Activated CD8-positive, alpha-beta T cell treated with anti-CD3 and anti-CD28 coated beads, Interleukin-2, amount 10 ng/mL, durations not matched to agents 7 days and 5 days (primary cell): Measurements from ENCODE around the gene THRB. TPM values are rescaled to one million over a fixed set of nuclear protein-coding genes. Genes with fewer than 3 reads are reported as not detected.

Experiments
- ATAC-seq: fragments of 150-1000 bp; cut with Tn5 transposase; one replicate; pipeline ENCODE4 v1.10.0; 2021; ENCODE audit warnings: moderate library complexity
- CTCF ChIA-PET: fragments of 350-600 bp; sonication (Branson Sonifier 250); formaldehyde crosslinking; loops from one replicate; lab custom pipeline; 2021; ENCODE audit warnings: antibody characterized with exemption; lab: Charles Lee
- POLR2A ChIA-PET: fragments of 350-600 bp; sonication (Branson Sonifier 250); formaldehyde crosslinking; loops from one replicate; lab custom pipeline; 2021; ENCODE audit warnings: antibody characterized with exemption; lab: Charles Lee
- DNase-seq: peaks from one replicate; pipeline ENCODE4 v3.0.0-alpha.2; 2020
- H3K27ac Mint-ChIP-seq: one replicate; pipeline ENCODE4 v1.8.0; 2021; ENCODE audit warnings: mild to moderate bottlenecking, mixed read lengths
- H3K27me3 Mint-ChIP-seq: one replicate; pipeline ENCODE4 v1.8.0; 2021; ENCODE audit warnings: low read depth, mixed read lengths
- H3K36me3 Mint-ChIP-seq: one replicate; pipeline ENCODE4 v1.8.0; 2021; ENCODE audit warnings: low read depth, mixed read lengths
- H3K4me1 Mint-ChIP-seq: one replicate; pipeline ENCODE4 v1.8.0; 2021; ENCODE audit warnings: low read depth, mixed read lengths
- H3K4me3 Mint-ChIP-seq: one replicate; pipeline ENCODE4 v1.8.0; 2021; ENCODE audit warnings: mild to moderate bottlenecking, mixed read lengths
- H3K9me3 Mint-ChIP-seq: one replicate; pipeline ENCODE4 v1.8.0; 2022; ENCODE audit warnings: mixed read lengths; ENCODE audit not compliant: insufficient read depth
- total RNA-seq, 2 experiments: library from RNA; stranded (reverse); gene quantifications; one replicate each; pipeline ENCODE4 v1.2.3, GENCODE V29; 2021

THRB gene
- total RNA-seq, 2 experiments from 2014 or later: not detected

DNA sequence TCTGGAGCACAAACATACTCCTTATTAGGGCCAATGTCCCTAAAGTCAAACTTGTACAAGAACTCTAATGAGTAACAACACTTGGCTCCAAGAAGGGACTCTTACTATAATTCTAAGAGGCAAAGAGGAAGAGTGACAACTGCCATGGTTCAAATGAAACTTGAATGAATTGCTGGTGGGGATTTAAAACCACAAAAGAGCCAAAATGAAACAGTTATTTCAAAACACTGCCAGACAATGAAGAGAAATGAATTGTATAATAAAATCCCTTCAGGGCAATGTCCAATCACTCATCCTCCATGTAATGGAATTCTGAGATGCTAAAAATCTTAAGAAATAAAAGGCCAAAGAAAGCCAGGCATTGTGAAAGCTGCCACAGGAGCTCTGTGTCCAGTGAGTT, 14.2 kb downstream of the THRB start:
- Mint-ChIP-seq H3K27me3 (no peaks in the 10 kb centered on the region), H3K27ac (no peak overlapping the region)

GRCh38 chr3:24479816-24480215, 14.8 kb downstream of the THRB start:
- H3K9me3 Mint-ChIP-seq: no peaks in the 10 kb centered on the region
- H3K4me1 Mint-ChIP-seq: no peaks in the 10 kb centered on the region
- no peak overlapping the region for H3K4me3 Mint-ChIP-seq
- ChIA-PET CTCF (no interaction called here), POLR2A (no interaction called here)
- H3K27me3 Mint-ChIP-seq: no peaks in the 10 kb centered on the region
- no peaks in the 10 kb centered on the region for H3K36me3 Mint-ChIP-seq
- no peak for ATAC-seq
- no peak for DNase-seq
- H3K27ac Mint-ChIP-seq: no peak overlapping the region

More for the DNA sequence above, 14.2 kb downstream of the THRB start:
- Mint-ChIP-seq H3K9me3 (no peaks in the 10 kb centered on the region), H3K36me3 (no peaks in the 10 kb centered on the region), H3K4me1 (no peaks in the 10 kb centered on the region), H3K4me3 (no peak overlapping the region)
- ATAC-seq: no peak
- POLR2A ChIA-PET: no interaction called here
- CTCF ChIA-PET: no interaction called here
- DNase-seq: no peak

DNA sequence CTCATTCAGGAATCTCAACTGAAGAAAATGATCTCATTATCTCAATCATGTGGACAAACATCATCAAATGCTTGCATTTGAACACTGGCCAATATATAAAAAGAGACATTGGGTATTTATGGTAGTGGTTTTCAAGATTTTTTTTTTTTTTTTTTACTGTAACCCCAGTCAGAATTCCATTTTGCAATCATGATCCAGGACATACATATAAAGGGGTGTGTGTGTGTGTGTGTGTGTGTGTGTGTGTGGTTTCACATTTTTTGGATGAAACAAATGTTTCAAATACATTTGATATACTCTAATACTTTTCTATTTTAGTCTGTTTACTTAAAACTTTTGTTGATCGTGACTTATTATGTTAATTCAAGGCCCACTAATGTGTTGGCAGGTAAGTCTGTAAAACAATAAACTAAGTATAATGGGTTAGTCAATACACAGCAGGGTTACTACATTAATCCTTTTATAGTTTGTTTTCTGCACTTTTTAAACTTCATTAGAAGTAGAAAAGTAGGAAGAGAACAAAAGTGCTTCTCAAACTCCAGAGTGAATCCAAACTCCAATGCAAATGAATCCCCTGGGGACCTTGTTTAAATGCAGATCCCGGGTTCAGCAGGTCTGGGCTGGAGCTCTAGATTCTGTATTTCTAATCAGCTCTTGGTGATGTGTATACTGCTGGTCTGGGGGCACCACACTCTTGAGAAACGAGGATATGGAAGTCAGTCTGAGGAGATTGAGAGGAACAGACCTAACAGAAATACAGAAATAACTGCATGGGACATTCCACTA, 17.6 kb downstream of the THRB start:
- CTCF ChIA-PET: no interaction called here

DNA sequence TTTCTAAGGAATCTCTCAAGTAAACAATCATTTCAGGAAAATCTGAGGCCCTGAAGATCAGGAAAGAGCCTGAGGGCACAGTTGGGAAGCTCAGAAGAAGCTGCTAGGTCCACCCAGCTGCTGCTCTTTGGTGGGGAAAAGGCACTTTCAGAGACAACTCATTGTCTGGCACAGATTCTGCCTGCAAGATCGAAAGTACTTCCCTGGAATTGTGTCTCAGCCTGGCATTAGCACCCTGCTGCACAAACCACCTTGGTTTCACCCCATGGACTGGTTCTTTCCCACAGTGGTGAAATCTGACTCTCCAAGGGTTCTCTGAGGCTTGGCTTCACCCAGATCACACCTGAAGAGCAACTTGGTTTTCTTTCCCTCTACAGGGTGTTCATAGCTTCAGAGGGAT, 18.7 kb downstream of the THRB start:
- Mint-ChIP-seq H3K27ac (no peak overlapping the region), H3K4me3 (no peak overlapping the region), H3K27me3 (no peaks in the 10 kb centered on the region), H3K4me1 (no peaks in the 10 kb centered on the region), H3K36me3 (no peaks in the 10 kb centered on the region), H3K9me3 (no peaks in the 10 kb centered on the region)
- DNase-seq (no peak), ATAC-seq (no peak)
- CTCF ChIA-PET: no interaction called here
- POLR2A ChIA-PET: no interaction called here

More for the DNA sequence above, 17.6 kb downstream of the THRB start:
- H3K36me3 Mint-ChIP-seq: no peaks in the 10 kb centered on the region
- H3K27ac Mint-ChIP-seq: no peak overlapping the region
- H3K4me1 Mint-ChIP-seq: no peaks in the 10 kb centered on the region
- ATAC-seq: no peak
- H3K4me3 Mint-ChIP-seq: no peak overlapping the region
- H3K9me3 Mint-ChIP-seq: no peaks in the 10 kb centered on the region
- DNase-seq: no peak
- H3K27me3 Mint-ChIP-seq: no peaks in the 10 kb centered on the region
- POLR2A ChIA-PET: no interaction called here

DNA sequence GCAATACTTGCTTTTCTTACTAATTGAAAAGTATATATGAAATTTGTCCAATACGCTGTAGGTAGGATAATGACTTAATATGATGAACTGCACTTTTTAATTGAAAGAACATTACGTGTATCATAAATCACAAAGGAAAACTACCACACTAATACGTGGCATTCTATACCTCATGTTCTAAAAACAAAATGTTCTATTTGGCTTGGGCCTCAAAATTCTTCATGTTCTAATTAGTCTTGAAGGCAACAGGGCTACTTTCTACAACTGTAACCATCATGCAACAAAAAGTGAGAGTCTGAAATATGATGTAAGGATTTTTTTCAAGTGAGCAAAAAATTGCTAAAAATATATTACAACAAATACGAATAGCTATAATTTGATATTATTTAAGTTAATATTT, 19.8 kb downstream of the THRB start:
- ChIA-PET CTCF (no interaction called here), POLR2A (no interaction called here)
- no peaks in the 10 kb centered on the region for H3K27me3 Mint-ChIP-seq
- H3K9me3 Mint-ChIP-seq: no peaks in the 10 kb centered on the region
- ATAC-seq (no peak), DNase-seq (no peak)
- H3K4me1 Mint-ChIP-seq: no peaks in the 10 kb centered on the region
- no peak overlapping the region for H3K4me3 Mint-ChIP-seq
- no peaks in the 10 kb centered on the region for H3K36me3 Mint-ChIP-seq
- H3K27ac Mint-ChIP-seq: no peak overlapping the region

GRCh38 chr3:24472358-24472757, 22.3 kb downstream of the THRB start:
- DNase-seq: no peak
- ATAC-seq: no peak
- ChIA-PET CTCF (no interaction called here), POLR2A (no interaction called here)
- no peaks in the 10 kb centered on the region for H3K4me1 Mint-ChIP-seq
- no peaks in the 10 kb centered on the region for H3K9me3 Mint-ChIP-seq
- H3K27ac Mint-ChIP-seq: no peak overlapping the region
- H3K4me3 Mint-ChIP-seq: no peak overlapping the region
- H3K27me3 Mint-ChIP-seq: no peaks in the 10 kb centered on the region
- H3K36me3 Mint-ChIP-seq: no peaks in the 10 kb centered on the region

DNA sequence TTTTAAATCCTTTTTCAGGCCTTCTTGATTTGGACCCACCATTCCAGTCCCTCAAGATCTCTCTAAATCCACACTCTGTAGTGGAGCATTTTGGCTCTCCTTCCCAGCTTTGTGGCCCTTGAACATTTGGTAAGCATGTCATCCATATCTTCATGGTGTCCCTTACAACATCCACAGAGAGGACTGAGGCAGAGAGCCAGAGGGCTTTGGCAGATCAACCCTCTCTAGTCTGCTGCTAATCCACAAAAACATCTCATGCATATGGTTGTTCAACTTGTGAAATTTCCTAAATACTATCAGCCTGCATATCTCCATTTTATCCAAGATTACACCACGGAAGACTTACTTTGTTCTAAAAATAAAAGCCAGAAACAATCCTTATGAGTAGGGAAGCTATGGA, 23.2 kb downstream of the THRB start:
- no peaks in the 10 kb centered on the region for H3K36me3 Mint-ChIP-seq
- ChIA-PET CTCF (no interaction called here), POLR2A (no interaction called here)
- no peaks in the 10 kb centered on the region for H3K9me3 Mint-ChIP-seq
- no peak overlapping the region for H3K27ac Mint-ChIP-seq
- DNase-seq (no peak), ATAC-seq (no peak)
- H3K4me1 Mint-ChIP-seq: no peaks in the 10 kb centered on the region
- H3K27me3 Mint-ChIP-seq: no peaks in the 10 kb centered on the region
- H3K4me3 Mint-ChIP-seq: no peak overlapping the region

DNA sequence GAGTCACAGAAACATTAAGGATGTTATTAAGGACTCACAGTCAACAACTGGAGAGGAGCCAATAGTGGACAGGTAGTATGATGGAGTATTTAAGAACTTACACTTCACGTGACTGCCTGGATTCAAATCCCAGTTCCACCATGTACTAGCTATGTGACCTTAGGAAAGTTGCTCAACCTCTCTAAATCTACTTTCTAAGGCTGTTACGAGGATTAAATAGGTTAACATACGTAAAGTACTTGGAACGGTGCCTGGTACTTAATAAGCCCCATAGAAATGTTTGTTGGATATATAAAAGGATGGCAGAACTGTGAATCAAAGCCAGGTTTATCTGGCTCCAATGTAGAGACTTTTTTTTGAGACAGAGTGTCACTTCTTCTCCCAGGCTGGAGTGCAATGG, 24.4 kb downstream of the THRB start:
- Mint-ChIP-seq H3K27ac (no peak overlapping the region), H3K4me1 (no peaks in the 10 kb centered on the region), H3K9me3 (no peaks in the 10 kb centered on the region), H3K36me3 (no peaks in the 10 kb centered on the region), H3K27me3 (no peaks in the 10 kb centered on the region), H3K4me3 (no peak overlapping the region)
- CTCF ChIA-PET: no interaction called here
- ATAC-seq (no peak), DNase-seq (no peak)
- POLR2A ChIA-PET: no interaction called here

- ChIA-PET POLR2A (no interaction called here), CTCF (no interaction called here)
- H3K27me3 Mint-ChIP-seq: no peaks in the 10 kb centered on the region
- no peaks in the 10 kb centered on the region for H3K4me1 Mint-ChIP-seq
- ATAC-seq (no peak), DNase-seq (no peak)
- H3K36me3 Mint-ChIP-seq: no peaks in the 10 kb centered on the region
- H3K4me3 Mint-ChIP-seq: no peak overlapping the region
- no peak overlapping the region for H3K27ac Mint-ChIP-seq
- H3K9me3 Mint-ChIP-seq: peaks cover 5% of the 10 kb centered on the region
Measured at GRCh38 chr3:24464389-24464788, 30.3 kb downstream of the THRB start.

GRCh38 chr3:24462737-24463136, 31.9 kb downstream of the THRB start:
- no peaks in the 10 kb centered on the region for H3K36me3 Mint-ChIP-seq
- POLR2A ChIA-PET: no interaction called here
- H3K27me3 Mint-ChIP-seq: no peaks in the 10 kb centered on the region
- H3K9me3 Mint-ChIP-seq: peaks cover 5% of the 10 kb centered on the region
- ATAC-seq (no peak), DNase-seq (no peak)
- H3K4me1 Mint-ChIP-seq: no peaks in the 10 kb centered on the region
- CTCF ChIA-PET: no interaction called here
- H3K4me3 Mint-ChIP-seq: no peak overlapping the region
- no peak overlapping the region for H3K27ac Mint-ChIP-seq

DNA sequence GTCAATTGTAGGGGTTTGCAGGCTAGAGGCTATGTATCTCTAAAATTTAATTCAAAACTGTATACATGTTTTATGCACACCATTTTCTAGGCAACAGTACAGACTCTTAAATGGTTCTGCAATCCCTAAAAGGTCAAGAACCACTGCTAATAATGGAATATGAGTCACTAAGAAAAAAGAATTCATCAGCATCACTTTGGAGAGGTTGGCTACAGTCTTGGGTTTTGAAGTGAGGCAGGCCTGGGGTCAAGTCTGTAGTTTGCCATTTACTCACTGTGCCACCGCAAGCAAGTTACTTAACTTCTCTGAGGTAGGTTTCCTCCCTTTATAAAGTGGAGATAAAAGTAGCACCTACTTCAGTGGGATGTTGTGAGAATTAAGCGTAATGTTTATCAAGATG, 33.7 kb downstream of the THRB start:
- no peaks in the 10 kb centered on the region for H3K4me1 Mint-ChIP-seq
- POLR2A ChIA-PET: no interaction called here
- peaks cover 5% of the 10 kb centered on the region for H3K9me3 Mint-ChIP-seq
- H3K27me3 Mint-ChIP-seq: no peaks in the 10 kb centered on the region
- H3K36me3 Mint-ChIP-seq: no peaks in the 10 kb centered on the region
- DNase-seq (no peak), ATAC-seq (no peak)
- no peak overlapping the region for H3K27ac Mint-ChIP-seq
- CTCF ChIA-PET: no interaction called here
- no peak overlapping the region for H3K4me3 Mint-ChIP-seq

GRCh38 chr3:24457719-24458118, 36.9 kb downstream of the THRB start:
- H3K27ac Mint-ChIP-seq: no peak overlapping the region
- no peak for ATAC-seq
- CTCF ChIA-PET: no interaction called here
- no peaks in the 10 kb centered on the region for H3K27me3 Mint-ChIP-seq
- no peaks in the 10 kb centered on the region for H3K9me3 Mint-ChIP-seq
- no peaks in the 10 kb centered on the region for H3K4me1 Mint-ChIP-seq
- H3K36me3 Mint-ChIP-seq: no peaks in the 10 kb centered on the region
- POLR2A ChIA-PET: no interaction called here
- H3K4me3 Mint-ChIP-seq: no peak overlapping the region
- no peak for DNase-seq

DNA sequence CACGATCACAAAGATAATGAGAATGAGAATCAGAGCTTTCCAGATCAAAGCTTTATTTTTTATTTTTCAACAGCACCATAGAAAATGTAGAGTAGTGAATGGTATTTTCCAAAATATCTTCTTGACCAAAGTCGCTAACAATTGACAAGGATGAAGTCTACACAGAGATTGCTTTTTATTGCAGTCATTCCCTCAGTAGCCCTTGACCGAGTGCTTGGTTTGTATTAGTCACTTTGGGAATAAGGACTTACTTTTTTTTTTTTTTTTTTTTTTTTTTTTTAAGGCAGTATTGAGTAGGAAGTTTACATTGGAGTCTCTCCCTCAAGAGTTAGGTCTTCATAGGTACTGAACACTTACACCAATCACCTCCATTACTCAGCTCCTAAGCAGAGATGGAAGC, 39.8 kb downstream of the THRB start:
- ChIA-PET POLR2A (no interaction called here), CTCF (no interaction called here)
- H3K36me3 Mint-ChIP-seq: no peaks in the 10 kb centered on the region
- no peak for DNase-seq
- no peaks in the 10 kb centered on the region for H3K9me3 Mint-ChIP-seq
- H3K4me3 Mint-ChIP-seq: no peak overlapping the region
- ATAC-seq: no peak
- no peak overlapping the region for H3K27ac Mint-ChIP-seq
- no peaks in the 10 kb centered on the region for H3K27me3 Mint-ChIP-seq
- H3K4me1 Mint-ChIP-seq: no peaks in the 10 kb centered on the region
